Neural cell (in vitro differentiated cells): ENCODE results near the gene LTBP1. TPM values are rescaled to one million over a fixed set of nuclear protein-coding genes. Genes with fewer than 3 reads are reported as not detected.

Source experiments
- H2AFZ ChIP-seq: fragments of 200-600, 300-800 bp; sonication (generic), shearing (Covaris generic); 2 replicates; pipeline ENCODE4 v1.6.0; 2014; ENCODE audit warnings: low read depth, mild to moderate bottlenecking, antibody characterized with exemption, low read length, moderate library complexity
- H3F3A ChIP-seq: fragments of 200-600 bp; shearing (Covaris generic); 2 replicates; pipeline ENCODE4 v1.6.1; 2016; ENCODE audit warnings: mild to moderate bottlenecking, moderate library complexity, mixed read lengths, antibody characterized with exemption, low read length; ENCODE audit not compliant: insufficient read depth, poor library complexity, severe bottlenecking
- H3K27ac ChIP-seq: fragments of 200-600, 300-800 bp; sonication (generic), shearing (Covaris generic); 2 replicates; pipeline ENCODE4 v1.5.1; 2014; ENCODE audit warnings: mild to moderate bottlenecking, low read length, moderate library complexity
- H3K27me3 ChIP-seq: fragments of 300-800, 200-600 bp; sonication (generic), shearing (Covaris generic); 2 replicates; pipeline ENCODE4 v1.6.0; 2014; ENCODE audit warnings: mild to moderate bottlenecking, low read depth, low read length, moderate library complexity; ENCODE audit not compliant: insufficient read depth
- H3K36me3 ChIP-seq: fragments of 300-800, 200-600 bp; sonication (generic), shearing (Covaris generic); 2 replicates; pipeline ENCODE4 v1.5.1; 2014; ENCODE audit warnings: mild to moderate bottlenecking, antibody characterized with exemption, low read length, moderate library complexity; ENCODE audit not compliant: insufficient read depth
- H3K4me2 ChIP-seq: fragments of 300-800, 200-600 bp; sonication (generic), shearing (Covaris generic); 2 replicates; pipeline ENCODE4 v1.6.0; 2014; ENCODE audit warnings: mild to moderate bottlenecking, low read length
- H3K4me3 ChIP-seq: fragments of 300-800, 200-600 bp; sonication (generic), shearing (Covaris generic); 2 replicates; pipeline ENCODE4 v1.5.1; 2014; ENCODE audit warnings: mild to moderate bottlenecking, low read length, moderate library complexity
- H3K79me2 ChIP-seq: fragments of 200-600 bp; shearing (Covaris generic); replicated peaks from 2 replicates; pipeline ENCODE4 v1.6.0; 2014; ENCODE audit warnings: mild to moderate bottlenecking, low read length, moderate library complexity; ENCODE audit not compliant: insufficient read depth
- H3K9ac ChIP-seq: fragments of 300-800, 200-600 bp; sonication (generic), shearing (Covaris generic); 2 replicates; pipeline ENCODE4 v1.6.1; 2016; ENCODE audit warnings: mild to moderate bottlenecking, low read length, mixed read lengths
- H3K9me2 ChIP-seq: fragments of 200-600 bp; shearing (Covaris generic); 2 replicates; pipeline ENCODE4 v1.6.1; 2016; ENCODE audit warnings: mild to moderate bottlenecking, low read length, mixed read lengths; ENCODE audit not compliant: insufficient read depth
- H3K9me3 ChIP-seq: fragments of 200-600, 300-800 bp; sonication (generic), shearing (Covaris generic); 2 replicates; pipeline ENCODE4 v1.6.1; 2016; ENCODE audit warnings: mild to moderate bottlenecking, mixed run types, low read length, moderate library complexity, mixed read lengths
- H4K20me1 ChIP-seq: fragments of 200-600 bp; shearing (Covaris generic); 2 replicates; pipeline ENCODE4 v1.6.1; 2016; ENCODE audit warnings: mild to moderate bottlenecking, mixed run types; ENCODE audit not compliant: insufficient read depth
- EP300 ChIP-seq: fragments of 450-650 bp; conservative IDR thresholded peaks from 2 replicates; pipeline ENCODE4 v1.6.1; 2014; ENCODE audit warnings: antibody characterized with exemption, mild to moderate bottlenecking, moderate library complexity; ENCODE audit not compliant: poor library complexity, severe bottlenecking
- EZH2 ChIP-seq: fragments of 200-600, 300-800 bp; shearing (Covaris generic), sonication (generic); IDR thresholded peaks from 2 replicates; pipeline ENCODE4 v1.6.1; 2014; ENCODE audit warnings: antibody characterized with exemption, low read length, borderline replicate concordance, mild to moderate bottlenecking; ENCODE audit not compliant: insufficient read depth, poor library complexity, severe bottlenecking
- MXI1 ChIP-seq: fragments of 450-650 bp; conservative IDR thresholded peaks from 2 replicates; pipeline ENCODE4 v1.6.1; 2014; ENCODE audit warnings: antibody characterized with exemption, mild to moderate bottlenecking; ENCODE audit not compliant: poor library complexity, severe bottlenecking
- POLR2AphosphoS5 ChIP-seq: IDR thresholded peaks from 2 replicates; pipeline ENCODE4 v1.6.1; 2012
- RAD21 ChIP-seq: fragments of 450-650 bp; conservative IDR thresholded peaks from 2 replicates; pipeline ENCODE4 v1.6.1; 2014; ENCODE audit warnings: antibody characterized with exemption, mild to moderate bottlenecking, moderate library complexity
- SMC3 ChIP-seq: fragments of 450-650 bp; conservative IDR thresholded peaks from 2 replicates; pipeline ENCODE4 v1.6.1; 2014; ENCODE audit warnings: antibody characterized with exemption, mild to moderate bottlenecking, moderate library complexity; ENCODE audit not compliant: poor library complexity
- TAF1 ChIP-seq: IDR thresholded peaks from 2 replicates; pipeline ENCODE4 v1.6.1; 2012; ENCODE audit warnings: low read depth
- polyA plus RNA-seq: library from polyadenylated mRNA; depleted of rRNA; stranded (reverse); fragments of >200 nt; gene quantifications from 2 replicates; pipeline ENCODE4 v1.2.3, GENCODE V29; 2014
- TF ChIP-seq, protein P1 (sequence below): IDR thresholded peaks from 2 replicates; pipeline ENCODE4 v1.6.1; 2012; ENCODE audit warnings: borderline replicate concordance
- TF ChIP-seq, protein P2 (sequence below): fragments of 450-650 bp; IDR thresholded peaks from 2 replicates; pipeline ENCODE4 v1.5.1; 2014; ENCODE audit warnings: antibody characterized with exemption, mild to moderate bottlenecking, moderate library complexity; ENCODE audit not compliant: poor library complexity, severe bottlenecking

LTBP1 gene
- polyA plus RNA-seq, 1 donor from 2014 or later: 1.8 TPM

DNA sequence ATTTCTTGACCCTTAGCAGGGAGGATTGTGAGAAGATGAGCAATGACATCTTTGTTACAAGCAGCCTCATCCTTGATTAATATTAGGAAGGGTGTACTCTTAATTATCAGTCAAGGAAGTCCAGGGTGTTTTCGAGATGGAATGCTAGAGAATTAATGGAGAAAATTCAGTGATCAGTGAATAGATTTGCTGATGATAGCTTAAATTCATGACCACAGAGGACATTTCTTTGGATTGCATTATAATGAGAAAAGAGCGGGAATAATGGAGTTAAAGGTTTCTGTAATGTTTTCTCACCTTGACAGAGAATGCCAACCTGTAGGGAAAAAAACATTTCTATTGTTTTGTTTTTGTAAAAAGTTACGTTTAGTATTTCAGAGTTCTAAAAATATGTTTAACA, 249.9 kb downstream of the LTBP1 start:
- H4K20me1 ChIP-seq: no peaks in the 10 kb centered on the region
- H3K4me2 ChIP-seq: no peak overlapping the region
- no peaks in the 10 kb centered on the region for H3K27me3 ChIP-seq
- H3K4me3 ChIP-seq: no peak overlapping the region
- no peaks in the 10 kb centered on the region for H3F3A ChIP-seq
- no peak overlapping the region for H2AFZ ChIP-seq
- H3K36me3 ChIP-seq: no peaks in the 10 kb centered on the region
- no peak overlapping the region for H3K27ac ChIP-seq
- H3K9me3 ChIP-seq: no peaks in the 10 kb centered on the region
- H3K9me2 ChIP-seq: no peaks in the 10 kb centered on the region
- H3K9ac ChIP-seq: no peak overlapping the region
- TF ChIP-seq, protein P1, sequence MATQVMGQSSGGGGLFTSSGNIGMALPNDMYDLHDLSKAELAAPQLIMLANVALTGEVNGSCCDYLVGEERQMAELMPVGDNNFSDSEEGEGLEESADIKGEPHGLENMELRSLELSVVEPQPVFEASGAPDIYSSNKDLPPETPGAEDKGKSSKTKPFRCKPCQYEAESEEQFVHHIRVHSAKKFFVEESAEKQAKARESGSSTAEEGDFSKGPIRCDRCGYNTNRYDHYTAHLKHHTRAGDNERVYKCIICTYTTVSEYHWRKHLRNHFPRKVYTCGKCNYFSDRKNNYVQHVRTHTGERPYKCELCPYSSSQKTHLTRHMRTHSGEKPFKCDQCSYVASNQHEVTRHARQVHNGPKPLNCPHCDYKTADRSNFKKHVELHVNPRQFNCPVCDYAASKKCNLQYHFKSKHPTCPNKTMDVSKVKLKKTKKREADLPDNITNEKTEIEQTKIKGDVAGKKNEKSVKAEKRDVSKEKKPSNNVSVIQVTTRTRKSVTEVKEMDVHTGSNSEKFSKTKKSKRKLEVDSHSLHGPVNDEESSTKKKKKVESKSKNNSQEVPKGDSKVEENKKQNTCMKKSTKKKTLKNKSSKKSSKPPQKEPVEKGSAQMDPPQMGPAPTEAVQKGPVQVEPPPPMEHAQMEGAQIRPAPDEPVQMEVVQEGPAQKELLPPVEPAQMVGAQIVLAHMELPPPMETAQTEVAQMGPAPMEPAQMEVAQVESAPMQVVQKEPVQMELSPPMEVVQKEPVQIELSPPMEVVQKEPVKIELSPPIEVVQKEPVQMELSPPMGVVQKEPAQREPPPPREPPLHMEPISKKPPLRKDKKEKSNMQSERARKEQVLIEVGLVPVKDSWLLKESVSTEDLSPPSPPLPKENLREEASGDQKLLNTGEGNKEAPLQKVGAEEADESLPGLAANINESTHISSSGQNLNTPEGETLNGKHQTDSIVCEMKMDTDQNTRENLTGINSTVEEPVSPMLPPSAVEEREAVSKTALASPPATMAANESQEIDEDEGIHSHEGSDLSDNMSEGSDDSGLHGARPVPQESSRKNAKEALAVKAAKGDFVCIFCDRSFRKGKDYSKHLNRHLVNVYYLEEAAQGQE: no peak
- TF ChIP-seq MXI1 (no peak), EP300 (no peak), SMC3 (no peak), RAD21 (no peak), POLR2AphosphoS5 (no peak), TAF1 (no peak), EZH2 (no peak)
- TF ChIP-seq, protein P2, sequence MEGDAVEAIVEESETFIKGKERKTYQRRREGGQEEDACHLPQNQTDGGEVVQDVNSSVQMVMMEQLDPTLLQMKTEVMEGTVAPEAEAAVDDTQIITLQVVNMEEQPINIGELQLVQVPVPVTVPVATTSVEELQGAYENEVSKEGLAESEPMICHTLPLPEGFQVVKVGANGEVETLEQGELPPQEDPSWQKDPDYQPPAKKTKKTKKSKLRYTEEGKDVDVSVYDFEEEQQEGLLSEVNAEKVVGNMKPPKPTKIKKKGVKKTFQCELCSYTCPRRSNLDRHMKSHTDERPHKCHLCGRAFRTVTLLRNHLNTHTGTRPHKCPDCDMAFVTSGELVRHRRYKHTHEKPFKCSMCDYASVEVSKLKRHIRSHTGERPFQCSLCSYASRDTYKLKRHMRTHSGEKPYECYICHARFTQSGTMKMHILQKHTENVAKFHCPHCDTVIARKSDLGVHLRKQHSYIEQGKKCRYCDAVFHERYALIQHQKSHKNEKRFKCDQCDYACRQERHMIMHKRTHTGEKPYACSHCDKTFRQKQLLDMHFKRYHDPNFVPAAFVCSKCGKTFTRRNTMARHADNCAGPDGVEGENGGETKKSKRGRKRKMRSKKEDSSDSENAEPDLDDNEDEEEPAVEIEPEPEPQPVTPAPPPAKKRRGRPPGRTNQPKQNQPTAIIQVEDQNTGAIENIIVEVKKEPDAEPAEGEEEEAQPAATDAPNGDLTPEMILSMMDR: no peak
- H3K79me2 ChIP-seq: no peaks in the 10 kb centered on the region

- Histone ChIP-seq H3K36me3 (no peaks in the 10 kb centered on the region), H2AFZ (no peak overlapping the region), H3K9ac (no peak overlapping the region)
Measured at GRCh38 chr2:33197198-33197938, 250.6 kb downstream of the LTBP1 start.

More at GRCh38 chr2:33197198-33197938, 250.6 kb downstream of the LTBP1 start:
- H4K20me1 ChIP-seq: no peaks in the 10 kb centered on the region
- TF ChIP-seq, protein P2: no peak
- TF ChIP-seq TAF1 (no peak), EP300 (no peak), RAD21 (no peak)
- no peaks in the 10 kb centered on the region for H3K9me3 ChIP-seq
- H3K27me3 ChIP-seq: no peaks in the 10 kb centered on the region
- H3F3A ChIP-seq: no peaks in the 10 kb centered on the region
- no peaks in the 10 kb centered on the region for H3K9me2 ChIP-seq
- H3K4me3 ChIP-seq: no peak overlapping the region
- H3K27ac ChIP-seq: no peak overlapping the region
- H3K79me2 ChIP-seq: no peaks in the 10 kb centered on the region
- no peak overlapping the region for H3K4me2 ChIP-seq
